HUDEP-2 (cell line): ENCODE measurements around the gene SSR1.

Experiments
- DNase-seq, 76 experiments: peaks; one replicate each; lab custom pipeline; 2025; ENCODE audit not compliant: unreplicated experiment in 76 of 76; lab: John Stamatoyannopoulos, UW

Gene SSR1

DNA sequence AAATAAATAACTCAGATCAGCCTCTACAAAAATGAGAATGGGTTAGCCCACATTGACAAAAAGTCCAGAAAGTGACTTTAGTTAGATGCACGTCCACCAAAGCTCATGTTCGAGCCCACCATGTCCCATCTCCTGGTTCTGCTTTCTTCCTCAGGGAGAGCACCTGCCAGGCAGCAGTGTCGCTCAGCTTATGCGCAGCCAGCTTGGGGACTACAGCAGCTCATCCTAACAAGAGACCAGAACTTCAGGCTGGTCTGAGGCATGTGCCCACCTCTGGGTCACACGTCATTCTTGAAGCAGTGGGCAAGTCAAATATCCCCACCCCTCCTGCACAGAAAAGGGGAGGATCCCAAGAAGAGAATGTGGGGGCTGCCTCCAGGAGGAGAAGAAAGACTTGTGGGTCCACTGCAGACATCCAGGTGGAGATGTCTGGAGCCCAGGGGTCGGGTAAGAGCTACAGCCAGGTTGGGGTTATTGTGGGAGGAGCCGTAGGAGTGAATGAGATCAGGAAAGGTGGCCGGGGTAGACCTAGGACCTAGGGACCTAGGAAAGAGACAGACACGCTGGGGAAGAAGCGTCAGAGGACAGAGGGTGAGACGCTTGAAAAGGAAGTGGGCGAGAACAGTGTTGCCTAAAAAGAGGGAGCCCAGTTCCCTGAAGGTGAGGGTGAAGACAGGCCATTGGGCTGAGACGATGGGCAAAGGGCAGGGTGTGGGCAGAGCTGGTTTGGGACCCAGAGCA is 52.5 kb downstream of the SSR1 start:
- no peak for DNase-seq

DNA sequence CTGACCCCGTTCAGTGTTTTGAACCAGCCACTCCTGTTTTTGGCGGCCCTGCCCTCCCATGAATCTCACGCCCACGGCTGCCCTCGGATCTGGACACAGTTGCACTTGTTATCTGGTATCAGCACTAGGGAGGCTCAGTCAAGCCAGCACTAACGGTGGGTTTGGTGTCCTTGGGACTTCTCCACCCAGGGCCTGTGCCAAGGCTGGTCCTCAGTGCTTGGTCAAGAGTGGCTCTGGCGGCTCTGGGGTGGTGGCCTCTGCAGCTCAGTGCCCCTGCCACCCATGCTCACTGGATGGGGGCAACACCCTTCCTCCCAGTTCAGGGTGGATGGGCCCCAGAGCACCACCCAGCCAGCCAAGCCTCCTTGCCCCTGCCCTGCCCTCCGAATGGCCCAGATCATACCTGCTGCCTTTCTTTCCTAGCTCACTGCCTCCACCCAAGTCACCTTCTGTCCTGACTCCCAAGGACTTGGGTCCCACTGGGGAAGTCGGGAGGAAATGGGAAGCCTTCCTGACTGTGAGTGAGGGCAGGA is 54.7 kb downstream of the SSR1 start:
- DNase-seq, result peak in 73 of 76 experiments; percentile 17 to 89 (median 69)

DNA sequence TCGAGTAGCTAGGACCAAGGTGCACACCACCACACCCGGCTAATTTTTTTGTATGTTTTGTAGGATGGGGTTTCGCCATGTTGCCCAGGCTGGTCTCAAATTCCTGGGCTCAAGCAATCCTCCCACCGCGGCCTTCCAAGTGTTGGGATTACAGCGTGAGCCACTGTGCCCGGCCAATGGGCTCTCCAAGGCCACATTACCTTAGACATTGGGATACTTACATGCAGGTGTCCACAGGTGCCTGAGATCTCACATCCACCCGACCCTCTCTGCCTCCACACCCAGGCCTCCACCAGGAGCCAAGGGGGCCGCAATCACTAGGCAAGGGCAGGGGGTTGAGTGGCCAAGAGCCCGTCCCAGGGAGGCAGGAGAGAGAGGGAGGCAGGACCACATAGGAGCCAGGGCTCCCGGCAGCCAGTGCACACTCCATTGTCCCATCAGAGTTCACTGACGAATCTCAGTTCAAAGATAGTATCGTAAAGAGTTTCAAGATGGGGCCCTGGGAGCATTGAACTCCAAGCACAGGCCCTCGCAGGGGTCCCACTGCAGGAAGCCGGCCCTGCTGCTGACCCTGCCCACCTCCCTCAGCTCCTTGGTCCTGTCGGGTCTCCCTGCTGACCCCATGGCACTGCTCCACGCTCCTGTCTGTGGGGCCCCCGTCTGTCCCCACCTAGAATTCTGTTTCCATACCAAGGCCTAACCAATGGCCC is 55.3 kb downstream of the SSR1 start:
- no peak for DNase-seq

DNA sequence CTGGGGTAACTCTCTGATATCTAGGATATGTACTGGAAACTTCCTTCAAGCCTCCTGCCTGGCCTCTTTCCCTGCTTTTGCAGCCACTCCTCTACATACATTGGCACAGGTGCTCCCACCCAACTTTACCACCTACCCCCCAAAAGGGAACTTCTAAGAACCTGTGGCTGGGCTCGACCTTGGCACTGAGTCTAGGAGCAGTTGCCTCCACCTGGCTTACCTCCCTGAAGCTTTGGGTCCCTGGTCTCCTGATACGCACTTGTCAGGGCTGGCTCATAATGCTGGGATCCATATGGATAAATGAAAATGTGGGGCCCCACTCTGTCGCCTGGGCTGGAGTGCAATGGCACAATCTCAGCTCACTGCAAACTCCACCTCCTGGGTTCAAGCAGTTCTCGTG is 56.2 kb downstream of the SSR1 start:
- no peak for DNase-seq

DNA sequence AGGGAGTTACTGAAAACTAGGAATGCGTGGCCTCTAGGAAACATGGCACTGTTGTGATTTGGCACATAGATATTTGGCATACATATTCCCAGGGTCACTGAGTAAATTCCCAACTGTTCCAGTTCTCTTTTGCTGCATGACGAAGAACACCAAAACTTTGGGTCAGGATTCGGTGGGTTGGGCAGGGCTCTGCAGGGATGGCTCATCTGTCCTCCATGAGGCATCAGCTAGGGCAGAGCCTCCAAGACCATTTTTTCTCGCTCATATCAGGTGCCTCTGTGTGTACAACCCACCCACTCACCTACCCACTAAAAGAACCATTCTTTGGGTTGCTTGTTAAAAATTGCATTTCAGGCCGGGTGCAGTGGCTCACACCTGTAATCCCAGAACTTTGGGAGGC is 57.1 kb downstream of the SSR1 start:
- no peak for DNase-seq

DNA sequence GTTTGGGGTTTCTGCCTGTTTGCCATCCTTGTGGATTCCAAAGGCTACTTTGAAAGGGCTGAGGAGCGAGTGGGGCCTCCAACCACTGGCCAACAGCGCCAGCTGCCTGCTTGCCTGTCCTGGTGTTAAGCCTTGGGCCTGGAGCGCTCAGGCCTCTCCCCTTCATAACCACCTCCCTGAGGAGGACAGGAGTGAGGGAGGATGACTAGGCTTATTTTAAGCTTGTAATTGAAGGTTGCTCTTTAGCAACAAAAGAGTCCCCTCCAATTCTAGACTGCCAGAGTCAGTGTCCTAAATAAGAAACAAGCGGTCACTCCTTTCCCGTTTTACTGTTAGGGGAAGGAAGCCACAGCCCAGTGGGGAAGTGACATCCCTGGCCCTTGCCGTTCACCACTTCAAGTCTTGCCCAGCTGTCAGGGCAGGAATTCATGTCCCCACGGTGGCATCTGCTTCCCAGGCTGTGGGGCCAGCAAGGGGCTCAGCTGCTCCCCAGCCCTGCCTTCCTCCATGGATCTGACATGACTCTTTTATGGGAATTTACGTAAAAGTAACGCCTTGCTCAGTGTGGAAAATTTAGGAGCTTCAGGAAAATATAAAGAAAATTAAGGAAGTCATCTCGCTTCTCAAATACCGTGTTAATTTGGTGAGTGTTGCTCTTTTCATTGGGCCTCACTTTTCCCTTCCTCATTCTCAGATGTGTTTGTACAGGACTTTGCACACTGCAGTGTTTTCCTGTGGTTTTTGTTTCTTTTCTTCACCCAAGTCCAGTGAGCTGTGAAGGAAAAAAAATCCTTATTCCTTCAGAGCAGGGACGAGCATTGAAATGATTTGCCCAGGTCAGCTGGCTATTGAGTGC is 57.8 kb downstream of the SSR1 start:
- no peak for DNase-seq

DNA sequence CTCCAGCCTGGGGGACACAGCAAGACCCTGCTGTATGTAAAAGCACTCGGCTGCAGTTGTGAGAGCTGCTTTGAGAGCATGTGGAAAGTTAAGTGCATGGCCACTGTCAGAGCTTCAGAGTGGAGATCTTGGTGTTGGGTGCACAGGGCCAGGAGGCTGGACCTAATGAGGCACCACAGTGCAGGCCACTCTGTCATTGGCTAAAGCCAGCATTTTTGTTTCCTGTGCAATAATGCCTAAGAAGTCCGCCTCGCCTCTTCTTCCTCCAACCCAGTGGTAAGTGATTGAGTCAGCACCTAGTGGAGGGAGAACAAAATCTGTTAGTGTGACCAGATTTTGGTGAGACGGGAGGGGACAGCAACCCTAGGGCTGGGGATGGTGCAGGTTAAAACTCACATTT is 60.6 kb downstream of the SSR1 start:
- no peak for DNase-seq

DNA sequence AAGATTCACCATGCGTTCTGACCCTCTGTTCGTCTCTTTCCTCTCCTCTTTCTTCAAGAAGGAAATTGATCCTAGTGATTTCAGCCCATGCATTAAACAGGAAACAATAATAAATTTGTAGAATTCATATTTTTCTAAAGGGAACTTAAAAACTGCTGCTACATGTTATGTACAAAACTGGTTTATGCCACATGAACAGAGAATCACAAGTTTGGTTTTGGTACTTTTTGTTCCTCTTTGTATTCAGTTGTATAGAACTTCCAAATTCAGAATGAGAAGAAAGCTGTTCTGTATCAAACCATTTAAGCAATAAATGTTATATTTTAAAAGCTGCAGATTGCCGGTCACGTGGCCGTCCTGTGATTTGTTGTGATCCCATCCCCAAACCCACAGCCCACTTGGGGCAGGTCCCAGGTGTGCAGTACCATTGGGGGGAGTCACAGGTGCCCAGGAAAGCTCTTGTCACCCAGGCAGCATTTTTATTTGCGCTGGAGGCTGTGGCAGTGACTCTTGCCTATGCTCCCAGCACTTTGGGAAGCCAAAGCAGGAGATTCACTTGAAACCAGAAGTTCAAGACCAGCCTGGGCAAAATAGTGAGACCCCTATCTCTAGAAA is 61.2 kb downstream of the SSR1 start:
- no peak for DNase-seq

DNA sequence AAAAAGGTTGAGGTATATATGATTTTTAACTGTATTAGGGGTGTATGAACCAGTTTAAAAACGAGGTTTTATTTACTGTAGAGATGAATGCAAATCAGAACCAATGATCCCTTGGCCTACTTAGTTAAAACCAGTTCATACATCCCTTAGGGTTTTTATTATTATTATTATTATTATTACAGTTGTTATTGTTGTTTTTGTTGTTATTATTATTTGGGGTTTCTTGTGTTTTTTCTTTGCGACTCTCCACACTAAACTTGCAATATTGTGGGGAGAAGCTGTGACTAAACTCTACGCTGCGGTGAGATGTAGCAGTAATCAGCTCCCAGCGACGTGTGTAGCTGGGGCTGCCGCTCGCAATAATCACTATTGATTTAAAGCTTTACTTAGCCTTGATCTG is 62.2 kb downstream of the SSR1 start:
- DNase-seq, result no peak

DNA sequence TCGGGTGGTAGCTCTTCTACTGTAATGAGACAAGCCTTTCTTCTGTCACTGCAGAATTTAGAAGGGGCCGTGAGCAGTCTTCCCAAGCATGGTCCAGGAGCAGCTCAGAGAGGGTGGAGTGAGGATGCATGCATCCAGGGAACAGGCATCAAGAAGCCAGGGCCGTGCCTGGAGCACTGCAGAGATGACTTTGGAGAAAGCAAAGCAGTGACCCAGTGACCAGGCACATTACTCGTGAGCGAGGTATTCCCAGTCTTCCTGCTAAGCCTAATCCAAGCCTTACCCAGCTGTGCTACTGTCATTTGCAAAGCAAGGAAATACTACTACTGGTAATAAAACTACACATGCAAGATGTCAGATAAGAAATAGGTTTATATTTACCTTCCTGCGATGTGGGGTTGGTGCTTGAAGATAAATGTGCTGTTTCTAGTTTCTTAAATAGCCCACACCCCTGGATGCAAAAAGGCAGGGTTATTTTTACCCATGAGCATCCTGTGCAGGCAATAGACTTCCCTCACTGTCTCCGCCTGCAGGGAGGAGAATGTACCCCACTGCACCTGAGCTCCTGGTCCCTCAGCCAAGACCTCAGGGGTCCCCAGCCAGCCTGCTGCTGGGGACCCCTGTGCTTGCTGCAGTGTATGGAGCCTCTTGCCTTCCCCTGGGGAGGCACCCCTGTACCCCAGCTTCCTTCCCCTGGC is 62.9 kb downstream of the SSR1 start:
- DNase-seq, result no peak

DNA sequence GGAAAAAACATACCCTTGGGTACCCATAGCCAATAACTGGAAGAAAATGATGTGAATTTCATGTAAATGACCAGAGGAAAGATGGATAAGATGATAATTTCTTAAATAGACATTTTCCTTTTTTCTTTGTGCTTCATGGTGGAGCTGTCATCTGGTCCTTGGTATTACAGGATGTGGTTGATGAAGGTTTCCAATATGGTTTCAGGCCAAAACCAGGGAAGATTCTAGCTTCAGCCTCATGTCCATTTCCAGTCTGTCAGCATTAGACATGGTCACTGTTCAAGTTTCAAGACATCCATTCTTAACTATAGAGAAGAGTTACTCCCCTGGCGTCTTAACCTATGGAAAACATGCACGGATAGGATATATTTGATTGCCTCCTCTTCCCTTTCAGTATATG is 63.6 kb downstream of the SSR1 start:
- no peak for DNase-seq

DNA sequence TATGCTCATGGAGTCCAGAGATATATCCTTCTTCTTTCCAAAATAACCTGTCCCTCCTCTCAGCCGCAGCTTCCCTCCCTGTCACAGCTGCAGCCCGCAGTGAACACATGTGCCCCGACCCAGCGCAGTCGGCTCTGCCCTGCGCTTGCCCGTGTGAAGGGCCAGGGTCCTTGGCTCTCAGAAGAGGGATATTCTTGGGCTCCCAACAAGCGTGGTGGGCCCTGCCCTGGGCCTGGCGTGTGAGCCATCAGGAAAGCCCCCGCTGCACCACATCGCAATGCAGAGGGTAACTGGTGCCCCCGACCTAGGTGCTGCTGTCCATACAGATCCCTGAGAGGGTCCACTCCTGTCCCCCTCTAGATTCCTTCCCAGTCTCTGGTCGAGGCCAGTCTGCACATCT is 65.2 kb downstream of the SSR1 start:
- DNase-seq, result no peak

DNA sequence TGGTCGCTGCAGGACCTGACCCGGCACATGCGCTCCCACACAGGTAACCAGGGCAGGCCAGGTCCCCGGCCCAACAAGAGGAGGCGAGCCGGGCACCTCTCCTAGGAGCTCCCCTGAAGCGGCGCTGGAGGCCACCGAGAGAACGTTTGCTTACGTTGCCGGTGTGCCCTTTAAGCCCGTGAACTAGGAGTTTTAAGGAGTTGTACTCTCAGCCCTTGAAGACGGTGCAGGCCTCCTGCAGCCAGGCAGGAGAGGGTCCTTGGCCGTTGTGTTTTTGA is 65.9 kb downstream of the SSR1 start:
- DNase-seq, result no peak

DNA sequence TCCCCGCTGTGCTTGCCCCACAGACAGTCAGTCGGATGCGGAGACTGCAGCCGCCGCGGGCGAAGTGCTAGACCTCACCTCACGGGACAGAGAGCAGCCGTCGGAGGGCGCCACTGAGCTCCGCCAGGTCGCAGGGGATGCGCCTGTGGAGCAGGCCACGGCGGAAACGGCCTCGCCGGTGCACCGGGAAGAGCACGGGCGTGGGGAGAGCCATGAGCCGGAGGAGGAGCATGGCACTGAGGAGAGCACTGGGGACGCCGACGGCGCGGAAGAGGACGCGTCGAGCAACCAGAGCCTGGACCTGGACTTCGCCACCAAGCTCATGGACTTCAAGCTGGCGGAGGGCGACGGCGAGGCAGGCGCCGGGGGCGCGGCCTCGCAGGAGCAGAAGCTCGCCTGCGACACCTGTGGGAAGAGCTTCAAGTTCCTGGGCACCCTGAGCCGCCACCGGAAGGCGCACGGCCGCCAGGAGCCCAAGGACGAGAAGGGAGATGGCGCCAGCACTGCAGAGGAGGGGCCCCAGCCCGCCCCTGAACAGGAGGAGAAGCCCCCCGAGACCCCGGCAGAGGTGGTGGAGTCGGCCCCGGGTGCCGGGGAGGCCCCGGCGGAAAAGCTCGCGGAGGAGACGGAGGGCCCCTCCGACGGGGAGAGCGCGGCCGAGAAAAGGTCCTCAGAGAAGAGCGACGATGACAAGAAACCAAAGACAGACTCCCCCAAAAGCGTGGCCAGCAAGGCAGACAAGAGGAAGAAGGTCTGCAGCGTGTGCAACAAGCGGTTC is 66.4 kb downstream of the SSR1 start:
- no peak for DNase-seq

DNA sequence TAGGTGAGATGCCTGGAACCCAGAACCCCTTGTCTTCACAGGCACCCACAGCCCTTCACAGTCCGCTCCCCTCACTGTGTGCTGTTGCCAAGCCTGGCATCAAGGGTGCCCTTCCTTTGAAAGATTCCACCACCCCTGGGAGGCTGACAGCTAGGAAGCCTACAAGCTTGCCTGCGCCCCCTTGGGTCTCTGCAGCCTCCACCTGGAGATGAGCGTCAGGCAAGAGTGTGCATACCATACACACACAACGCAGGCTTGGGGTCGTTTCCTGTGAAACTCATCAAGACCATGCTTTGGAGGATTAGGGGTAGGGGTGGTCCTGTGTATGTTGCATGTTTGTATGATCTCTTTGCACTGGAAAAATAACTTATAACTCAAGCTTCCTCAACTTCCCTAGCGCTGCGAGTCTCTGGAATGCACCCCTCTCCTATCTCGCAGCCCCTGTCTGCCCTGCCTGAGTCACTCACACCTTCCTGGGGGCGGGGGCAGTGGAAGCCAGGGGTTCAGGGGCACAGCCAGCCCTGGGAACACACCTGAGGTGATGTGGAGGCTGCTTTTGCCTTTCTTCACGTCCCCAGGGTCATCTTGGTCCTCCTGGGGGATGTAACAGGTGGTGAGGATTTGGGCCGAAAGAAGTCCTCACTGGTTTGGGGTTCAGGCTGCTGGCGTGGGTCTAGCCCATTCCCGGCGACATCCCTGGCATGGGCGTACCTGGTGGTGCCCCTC is 67.2 kb downstream of the SSR1 start:
- DNase-seq, result no peak

DNA sequence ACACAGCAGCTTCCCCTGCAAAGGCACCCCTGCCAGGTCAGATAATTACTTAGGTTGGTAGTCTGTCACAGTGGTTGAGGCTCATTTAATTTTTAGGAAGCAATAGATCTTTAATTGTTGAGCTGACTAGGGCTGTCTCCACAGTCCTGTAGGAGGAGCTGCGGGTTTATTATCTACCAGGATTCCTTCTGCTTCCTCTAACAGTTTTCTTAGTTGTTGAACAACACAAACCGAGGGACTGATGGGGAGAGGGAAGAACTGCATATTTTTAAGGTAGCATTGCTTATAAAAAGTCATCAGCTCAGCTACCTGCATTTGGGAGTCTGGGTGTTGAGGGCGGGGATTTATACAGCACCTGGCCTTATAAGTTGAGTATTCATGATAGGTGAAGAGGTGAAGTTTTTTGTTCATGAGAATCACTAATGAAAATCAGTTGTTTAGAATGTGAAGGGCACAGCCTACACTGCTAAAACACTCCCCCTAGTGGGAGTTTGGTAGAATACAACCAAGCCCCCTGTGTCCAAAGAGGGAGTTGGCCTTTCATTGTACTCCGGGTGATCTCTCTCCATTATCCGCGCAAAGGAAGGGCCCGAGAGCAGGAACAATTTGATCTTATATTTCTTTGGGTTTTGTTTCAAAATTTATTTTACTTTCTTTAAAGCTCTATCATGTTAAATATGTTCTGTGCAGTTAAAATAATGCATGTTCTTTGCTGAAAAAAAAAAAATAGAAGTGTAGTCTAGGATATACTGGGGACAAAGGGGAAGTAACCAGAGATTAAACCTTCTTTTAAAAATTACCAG is 69.6 kb downstream of the SSR1 start:
- peak in 66 of 76 experiments; percentile 10 to 87 (median 58) for DNase-seq

DNA sequence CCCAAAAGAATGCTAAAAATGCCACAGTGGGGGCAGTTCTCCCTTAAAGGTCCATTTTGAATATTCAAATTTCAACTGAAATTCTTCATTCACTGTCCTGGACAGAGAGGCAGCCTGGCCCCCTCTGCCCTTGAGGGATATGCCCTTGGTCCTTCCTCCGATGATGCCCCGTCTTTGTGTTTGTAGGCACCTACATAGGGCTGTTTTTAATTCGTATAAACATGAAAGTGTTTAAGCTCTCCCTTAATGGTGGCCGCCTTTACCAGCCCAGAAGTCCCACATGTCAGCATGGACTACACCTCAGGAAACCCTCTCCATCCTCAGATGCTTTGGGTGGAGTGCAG is 70.2 kb downstream of the SSR1 start:
- no peak for DNase-seq
